Peyer's patch (tissue), 4 donors: ENCODE results near the gene HSP90AB1. TPM values are rescaled to one million over a fixed set of nuclear protein-coding genes. Genes with fewer than 3 reads are reported as not detected.

Experiments
- DNase-seq, 3 donors: peaks; one replicate each; pipeline ENCODE4 v3.0.0-alpha.2; 2017 to 2019
- H3K27ac ChIP-seq, 4 donors: fragments of 200-600 bp; sonication (generic); one replicate each; pipeline ENCODE4 v1.5.1; 2016 to 2019
- H3K27me3 ChIP-seq, 2 donors: fragments of 200-600 bp; sonication (generic); one replicate each; pipeline ENCODE4 v1.5.1; 2019
- H3K36me3 ChIP-seq, 3 donors: fragments of 200-600 bp; sonication (generic); one replicate each; pipeline ENCODE4 v1.5.1; 2016 to 2019
- H3K4me1 ChIP-seq, 4 donors: fragments of 200-600 bp; sonication (generic); one replicate each; pipeline ENCODE4 v1.5.1; 2016 to 2019
- H3K4me3 ChIP-seq, 4 donors: fragments of 200-600 bp; sonication (generic); 1 replicate in 3 of 4; 2 replicates in 1 of 4; pipeline ENCODE4 v1.5.1; 2016 to 2019; ENCODE audit warnings: mild to moderate bottlenecking in 1 of 4
- H3K9me3 ChIP-seq, 4 donors: fragments of 200-600 bp; sonication (generic); one replicate each; pipeline ENCODE4 v1.5.1; 2016 to 2019; ENCODE audit warnings: mild to moderate bottlenecking in 1 of 4
- POLR2A ChIP-seq, 2 donors: fragments of 450-650 bp; IDR thresholded peaks; one replicate each; pipeline ENCODE4 v1.5.1; 2017; ENCODE audit warnings: antibody characterized with exemption in 2 of 2, mild to moderate bottlenecking in 2 of 2, moderate library complexity in 2 of 2
- total RNA-seq, 4 donors: library from RNA; depleted of rRNA; stranded (reverse); fragments of >200 nt; gene quantifications; one replicate each; pipeline ENCODE4 v1.1.0, GENCODE V29; 2016
- TF ChIP-seq, protein P1 (sequence below), 6 experiments: fragments of 450-650 bp in 4 of 6; fragments of 200-600 bp in 2 of 6; sonication (generic) in 1 of 6; IDR thresholded peaks; one replicate each; pipeline ENCODE4 v1.5.1; 2017 to 2019; ENCODE audit warnings: antibody characterized with exemption in 6 of 6, mild to moderate bottlenecking in 3 of 6, moderate library complexity in 1 of 6

Gene HSP90AB1
- total RNA-seq, 4 donors from 2014 or later: 181 to 330 (median 254) TPM

DNA sequence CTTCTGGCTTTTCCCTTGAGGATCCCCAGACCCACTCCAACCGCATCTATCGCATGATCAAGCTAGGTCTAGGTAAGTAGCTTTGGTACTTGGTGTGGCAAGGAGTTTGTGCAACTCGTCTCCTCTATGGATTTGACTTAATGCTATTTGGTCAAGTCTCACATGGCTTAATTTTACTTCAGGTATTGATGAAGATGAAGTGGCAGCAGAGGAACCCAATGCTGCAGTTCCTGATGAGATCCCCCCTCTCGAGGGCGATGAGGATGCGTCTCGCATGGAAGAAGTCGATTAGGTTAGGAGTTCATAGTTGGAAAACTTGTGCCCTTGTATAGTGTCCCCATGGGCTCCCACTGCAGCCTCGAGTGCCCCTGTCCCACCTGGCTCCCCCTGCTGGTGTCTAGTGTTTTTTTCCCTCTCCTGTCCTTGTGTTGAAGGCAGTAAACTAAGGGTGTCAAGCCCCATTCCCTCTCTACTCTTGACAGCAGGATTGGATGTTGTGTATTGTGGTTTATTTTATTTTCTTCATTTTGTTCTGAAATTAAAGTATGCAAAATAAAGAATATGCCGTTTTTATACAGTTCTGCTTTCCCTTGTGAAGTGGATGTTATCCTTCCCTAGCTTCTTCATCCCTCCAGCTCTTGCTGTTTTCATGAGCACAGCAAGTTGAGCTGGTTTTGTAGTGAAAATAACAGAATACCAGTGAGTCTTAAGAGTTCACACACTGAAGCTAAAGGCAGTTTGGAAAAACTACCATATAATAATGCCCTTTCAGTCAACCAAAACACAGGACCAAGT, 6.6 kb downstream of the HSP90AB1 start:
- Histone ChIP-seq H3K27me3 (no peaks in the 10 kb centered on the region), H3K27ac (no peak overlapping the region), H3K4me3 (no peak overlapping the region), H3K4me1 (peaks cover 4 to 48% (median 10%) of the 10 kb centered on the region in 4 donors), H3K9me3 (no peaks in the 10 kb centered on the region), H3K36me3 (peaks cover 0 to 68% (median 0%) of the 10 kb centered on the region in 3 donors)
- peak in 2 of 3 donors; percentile 73 to 80 for DNase-seq
- TF ChIP-seq POLR2A (IDR thresholded peaks at IDR 0.05): no peak
- TF ChIP-seq, protein P1, sequence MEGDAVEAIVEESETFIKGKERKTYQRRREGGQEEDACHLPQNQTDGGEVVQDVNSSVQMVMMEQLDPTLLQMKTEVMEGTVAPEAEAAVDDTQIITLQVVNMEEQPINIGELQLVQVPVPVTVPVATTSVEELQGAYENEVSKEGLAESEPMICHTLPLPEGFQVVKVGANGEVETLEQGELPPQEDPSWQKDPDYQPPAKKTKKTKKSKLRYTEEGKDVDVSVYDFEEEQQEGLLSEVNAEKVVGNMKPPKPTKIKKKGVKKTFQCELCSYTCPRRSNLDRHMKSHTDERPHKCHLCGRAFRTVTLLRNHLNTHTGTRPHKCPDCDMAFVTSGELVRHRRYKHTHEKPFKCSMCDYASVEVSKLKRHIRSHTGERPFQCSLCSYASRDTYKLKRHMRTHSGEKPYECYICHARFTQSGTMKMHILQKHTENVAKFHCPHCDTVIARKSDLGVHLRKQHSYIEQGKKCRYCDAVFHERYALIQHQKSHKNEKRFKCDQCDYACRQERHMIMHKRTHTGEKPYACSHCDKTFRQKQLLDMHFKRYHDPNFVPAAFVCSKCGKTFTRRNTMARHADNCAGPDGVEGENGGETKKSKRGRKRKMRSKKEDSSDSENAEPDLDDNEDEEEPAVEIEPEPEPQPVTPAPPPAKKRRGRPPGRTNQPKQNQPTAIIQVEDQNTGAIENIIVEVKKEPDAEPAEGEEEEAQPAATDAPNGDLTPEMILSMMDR (IDR thresholded peaks at IDR 0.05): peak; percentile 4 to 57 (median 48)

DNA sequence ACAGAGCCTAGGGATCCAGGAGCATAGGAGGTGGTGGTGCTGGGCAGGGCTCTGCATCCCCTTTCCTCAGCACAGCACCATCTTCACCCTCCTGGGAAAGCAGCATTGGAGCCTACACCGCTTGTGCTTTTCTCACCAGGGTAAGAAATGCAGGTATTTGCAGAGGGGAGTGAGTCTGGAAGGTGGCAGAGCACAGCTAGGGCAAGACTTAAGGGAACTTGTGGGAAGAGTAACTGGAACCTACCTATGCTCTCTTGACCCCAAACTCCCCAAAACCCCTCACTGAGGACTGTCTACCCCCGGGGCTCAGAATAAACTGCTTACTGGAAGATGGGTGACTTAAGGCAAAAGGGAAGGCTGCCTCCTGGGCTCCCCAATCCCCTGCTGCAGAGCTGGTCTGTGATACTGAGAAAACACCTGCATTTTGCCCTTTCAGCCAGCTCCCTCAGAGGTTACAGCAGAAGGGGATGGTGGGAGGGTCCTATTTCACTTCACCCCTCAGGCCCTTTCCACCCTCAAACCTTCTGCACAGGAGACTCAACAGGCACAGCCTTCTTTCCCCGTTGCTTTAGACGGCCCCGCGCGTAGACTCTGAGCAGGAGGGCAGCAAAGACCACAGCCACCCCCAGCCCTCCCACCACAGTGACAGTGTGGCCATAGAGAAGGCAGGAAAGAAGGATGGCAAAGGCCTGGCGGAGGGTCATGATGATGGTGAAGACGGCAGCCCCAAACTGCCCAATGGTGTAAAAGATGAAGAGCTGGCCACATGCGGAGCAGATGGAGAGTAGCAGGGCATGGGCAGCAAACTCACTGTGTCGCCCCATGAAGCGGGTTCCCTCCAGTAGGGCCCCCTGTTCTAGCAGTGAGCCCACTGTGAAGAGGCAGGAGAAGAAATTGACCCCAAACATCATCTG, 7.5 kb downstream of the HSP90AB1 start:
- TF ChIP-seq, protein P1 (IDR thresholded peaks at IDR 0.05): no peak
- TF ChIP-seq POLR2A (IDR thresholded peaks at IDR 0.05): no peak
- Histone ChIP-seq H3K36me3 (peaks cover 0 to 65% (median 0%) of the 10 kb centered on the region in 3 donors), H3K9me3 (no peaks in the 10 kb centered on the region), H3K4me1 (peaks cover 4 to 38% (median 7%) of the 10 kb centered on the region in 4 donors), H3K27ac (no peak overlapping the region), H3K27me3 (no peaks in the 10 kb centered on the region), H3K4me3 (no peak overlapping the region)
- no peak for DNase-seq

DNA sequence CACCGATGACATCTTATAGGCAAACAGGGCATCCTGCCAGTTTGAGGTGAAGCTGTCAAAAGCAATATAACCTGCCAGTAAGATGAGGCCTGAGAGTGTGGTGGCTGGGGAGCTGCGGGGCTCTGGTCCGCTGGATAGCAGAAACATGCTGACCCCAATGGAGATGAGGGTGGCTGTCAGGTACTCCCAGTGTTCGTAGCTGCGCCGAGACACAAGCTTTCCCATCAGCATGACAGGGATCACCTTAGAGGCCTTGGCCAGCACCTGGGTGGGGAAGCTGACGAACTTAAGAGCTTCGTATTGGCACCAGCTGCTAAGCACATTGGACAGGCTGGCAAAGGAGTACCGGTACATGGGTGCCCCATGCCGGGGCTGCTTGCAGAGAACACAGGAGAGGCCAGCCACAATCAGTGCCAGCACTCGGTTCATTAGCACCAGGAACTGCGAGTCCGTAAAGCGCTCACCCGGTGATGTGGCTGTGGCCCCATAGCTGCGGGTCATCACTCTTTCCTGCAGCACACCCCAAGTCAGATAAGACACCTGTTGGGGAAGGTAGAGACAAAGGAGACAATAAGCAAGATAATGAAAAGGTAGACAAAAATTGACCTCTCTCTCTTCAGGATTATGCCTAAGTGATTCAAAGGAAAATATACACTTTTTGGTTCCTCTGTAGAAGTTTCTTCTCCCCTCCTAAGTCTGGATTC, 8.4 kb downstream of the HSP90AB1 start:
- Histone ChIP-seq H3K4me1 (peaks cover 4 to 30% (median 9%) of the 10 kb centered on the region in 4 donors), H3K36me3 (peaks cover 0 to 65% (median 0%) of the 10 kb centered on the region in 3 donors), H3K27me3 (no peaks in the 10 kb centered on the region), H3K4me3 (no peak overlapping the region), H3K9me3 (no peaks in the 10 kb centered on the region), H3K27ac (peak overlapping the region in 1 of 4 donors; percentile 99)
- DNase-seq: no peak
- TF ChIP-seq, protein P1 (IDR thresholded peaks at IDR 0.05): no peak
- no peak for TF ChIP-seq POLR2A (IDR thresholded peaks at IDR 0.05)

DNA sequence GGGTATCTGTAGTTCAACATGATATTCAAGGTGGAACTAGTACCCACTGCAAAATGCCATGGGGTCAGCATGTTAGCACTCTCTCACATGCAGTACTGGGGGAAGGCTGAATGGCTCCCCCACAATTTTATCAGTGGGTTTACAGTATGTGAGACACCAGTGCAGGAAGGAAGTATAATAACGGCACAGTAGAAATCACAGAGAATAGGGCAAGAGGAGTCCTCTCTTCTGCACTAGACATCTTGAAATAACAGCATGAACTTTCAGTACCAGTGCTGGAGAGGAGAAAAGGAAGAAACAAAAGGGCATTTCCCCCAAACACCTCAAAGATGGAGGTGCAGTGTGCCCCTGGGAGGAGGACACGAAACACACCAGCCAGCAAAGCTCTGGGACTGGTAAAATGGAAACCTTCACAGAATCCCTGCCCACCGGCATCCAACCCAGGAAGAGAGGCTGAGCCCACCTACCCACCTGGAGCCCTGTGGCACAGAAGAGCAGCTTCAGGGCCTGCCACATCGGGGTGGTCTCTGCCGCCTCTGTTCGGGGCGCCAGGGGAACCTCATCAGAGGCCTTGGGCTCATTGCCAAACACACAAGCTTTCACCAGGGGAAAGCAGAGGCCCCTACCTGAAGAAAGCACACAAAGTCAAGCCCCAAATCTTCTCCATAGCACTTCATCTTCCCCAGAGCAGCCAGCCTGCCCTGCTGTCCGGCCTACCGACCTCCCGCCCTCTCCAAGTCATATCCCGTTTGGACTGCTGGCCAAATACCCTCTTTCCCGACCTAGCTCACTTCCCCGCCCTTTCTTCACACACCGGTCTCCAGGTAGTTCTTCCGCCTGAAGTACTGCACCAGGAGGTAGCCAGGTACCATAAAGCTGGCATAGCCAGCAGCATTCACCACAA, 9.2 kb downstream of the HSP90AB1 start:
- H3K36me3 ChIP-seq: peaks cover 0 to 59% (median 0%) of the 10 kb centered on the region in 3 donors

More for the DNA sequence above, 9.2 kb downstream of the HSP90AB1 start:
- DNase-seq: no peak
- peaks cover 4 to 22% (median 9%) of the 10 kb centered on the region in 4 donors for H3K4me1 ChIP-seq
- TF ChIP-seq, protein P1 (IDR thresholded peaks at IDR 0.05): no peak
- no peak for TF ChIP-seq POLR2A (IDR thresholded peaks at IDR 0.05)
- no peaks in the 10 kb centered on the region for H3K9me3 ChIP-seq
- H3K4me3 ChIP-seq: peak overlapping the region; percentile 91 to 95 (median 92)
- peak overlapping the region; percentile 90 to 99 (median 92) for H3K27ac ChIP-seq
- no peaks in the 10 kb centered on the region for H3K27me3 ChIP-seq
